PFSK-1 (cell line): ENCODE results near the gene NR2C2AP.

Source experiments
- POLR2AphosphoS5 ChIP-seq: IDR thresholded peaks from 2 replicates; pipeline ENCODE4 v1.6.1; 2012; ENCODE audit warnings: low read depth, mild to moderate bottlenecking, control low read depth, low read length, moderate library complexity
- SIN3A ChIP-seq: IDR thresholded peaks from 2 replicates; pipeline ENCODE4 v1.6.1; 2012; ENCODE audit warnings: mild to moderate bottlenecking, low read length, moderate library complexity, borderline replicate concordance; ENCODE audit not compliant: insufficient read depth
- TAF1 ChIP-seq: IDR thresholded peaks from 2 replicates; pipeline ENCODE4 v1.6.1; 2012; ENCODE audit warnings: low read length, control low read depth, borderline replicate concordance; ENCODE audit not compliant: insufficient read depth

DNA sequence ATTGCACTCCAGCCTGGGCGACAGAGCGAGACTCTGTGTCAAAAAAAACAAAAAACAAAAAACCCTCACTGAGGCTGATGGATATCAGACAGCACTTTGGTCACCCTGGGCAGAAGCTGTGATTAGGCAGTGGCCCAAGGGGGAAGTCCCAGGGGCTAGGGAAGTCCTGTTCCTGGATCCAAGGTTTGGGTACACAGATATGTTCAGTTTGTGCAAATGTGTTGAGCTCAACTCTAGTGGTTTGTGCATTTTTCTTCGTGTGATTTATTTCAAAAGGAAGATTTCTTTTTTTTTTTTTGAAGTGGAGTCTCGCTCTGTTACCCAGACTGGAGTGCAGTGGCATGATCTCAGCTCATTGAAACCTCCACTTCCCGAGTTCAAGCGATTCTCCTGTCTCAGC lies 45.4 kb downstream of the NR2C2AP start:
- no peak for TF ChIP-seq TAF1
- no peak for TF ChIP-seq POLR2AphosphoS5
- no peak for TF ChIP-seq SIN3A
